ENCODE data around the gene LMOD3. TPM values are rescaled to one million over a fixed set of nuclear protein-coding genes. Genes with fewer than 3 reads are reported as not detected.

The LMOD3 gene
- polyA plus RNA-seq, 1 donor (not counting 4 experiments of a cell fraction or from before 2014, with no cell fraction given) = not detected

DNA sequence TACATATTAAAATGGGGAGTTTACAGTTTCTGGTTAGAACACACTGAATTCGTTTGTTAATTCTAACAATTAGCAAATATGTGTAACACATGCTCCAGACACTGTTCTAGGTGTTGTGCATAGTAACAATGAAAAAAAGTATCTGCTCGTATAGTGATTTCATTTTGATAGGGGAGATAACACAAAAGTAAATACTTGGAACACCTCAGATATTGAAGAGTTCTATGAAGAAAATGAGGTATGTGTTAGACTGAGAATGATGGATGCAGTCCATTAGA is 63.5 kb downstream of the LMOD3 start:
- DNase-seq (ENCODE audit: low read depth, low spot score) (no peak), FAIRE-seq (no peak)
- no peaks in the 10 kb centered on the region for H3K79me2 ChIP-seq (ENCODE audit: control insufficient read depth, insufficient read depth, low read length)
- no peak overlapping the region for H3K9ac ChIP-seq (ENCODE audit: control insufficient read depth, extremely low read depth, insufficient read depth, low read length)
- no peaks in the 10 kb centered on the region for H3K27me3 ChIP-seq (ENCODE audit: control insufficient read depth, extremely low read depth, insufficient read depth, low read length)
- peaks cover 17 to 25% of the 10 kb centered on the region in 2 experiments for H3K36me3 ChIP-seq (ENCODE audit: control insufficient read depth in 2 of 2, extremely low read depth in 1 of 2, insufficient read depth in 2 of 2, low read length in 2 of 2)
- H3K4me1 ChIP-seq (ENCODE audit: control insufficient read depth, extremely low read depth, insufficient read depth, low read length) = no peaks in the 10 kb centered on the region
- H2AFZ ChIP-seq (ENCODE audit: control insufficient read depth, low read length) = no peak overlapping the region
- no peak for TF ChIP-seq CTCF (optimal IDR thresholded peaks at IDR 0.05 in 1 of 3, IDR thresholded peaks at IDR 0.05 in 1 of 3, conservative IDR thresholded peaks at IDR 0.05 in 1 of 3; ENCODE audit: extremely low read depth in 1 of 3, insufficient read depth in 2 of 3, low read length in 3 of 3)
- no peaks in the 10 kb centered on the region for H3K9me1 ChIP-seq (ENCODE audit: control insufficient read depth, extremely low read depth, insufficient read depth, low read length)
- no peaks in the 10 kb centered on the region for H3K9me3 ChIP-seq (ENCODE audit: control insufficient read depth, low read depth, low read length)
- dilution Hi-C loops (cut with MboI; ENCODE audit: extremely low pct_ligation_motif_present, low sequenced_read_pairs) = no loop called here
- no peak overlapping the region for H3K4me2 ChIP-seq (ENCODE audit: control insufficient read depth, extremely low read depth, insufficient read depth, low read depth, low read length)
- H3K27ac ChIP-seq (ENCODE audit: control insufficient read depth, insufficient read depth, low read length) = no peak overlapping the region
- no peak overlapping the region for H3K4me3 ChIP-seq (ENCODE audit: control insufficient read depth in 2 of 3, extremely low read depth in 1 of 3, insufficient read depth in 2 of 3, low read depth in 1 of 3, low read length in 3 of 3)
- H4K20me1 ChIP-seq (ENCODE audit: control insufficient read depth, extremely low read depth, insufficient read depth, low read length) = no peaks in the 10 kb centered on the region

DNA sequence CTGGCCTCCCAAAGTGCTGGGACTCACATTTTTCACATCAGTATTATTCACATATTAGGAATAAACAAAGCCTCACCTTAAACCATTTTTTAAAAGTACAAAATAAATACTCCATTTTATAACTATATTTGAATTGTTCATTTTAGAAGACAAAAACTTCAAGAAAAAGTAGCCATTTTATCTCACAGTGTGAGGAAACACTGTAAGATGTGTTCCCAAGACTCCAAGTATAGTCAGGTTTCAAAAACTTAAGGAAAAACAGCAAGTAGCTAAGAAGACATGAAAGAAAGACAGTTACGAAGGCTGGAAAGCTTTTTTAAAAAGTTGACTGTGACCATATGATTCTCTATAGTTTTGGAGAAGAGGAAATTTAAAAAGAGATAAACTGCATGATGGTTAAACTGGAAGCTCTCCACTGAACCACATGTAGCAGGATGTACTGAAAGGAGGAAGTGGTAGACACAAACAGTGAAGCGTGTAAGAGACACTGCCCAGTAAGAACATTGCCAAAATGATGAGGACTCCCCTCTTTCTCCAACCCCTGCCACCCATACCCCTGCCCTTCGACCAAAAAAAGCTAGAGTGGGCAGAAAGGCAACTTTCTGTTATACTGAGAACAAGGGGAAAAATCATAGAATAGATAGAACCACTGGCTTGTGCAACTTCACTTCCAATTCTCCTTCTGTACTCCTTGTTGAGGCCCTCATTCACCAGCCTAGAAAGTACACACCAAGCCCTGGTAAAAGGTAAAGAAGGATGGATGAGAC is 64.0 kb downstream of the LMOD3 start:
- TF ChIP-seq CTCF (optimal IDR thresholded peaks at IDR 0.05 in 1 of 3, IDR thresholded peaks at IDR 0.05 in 1 of 3, conservative IDR thresholded peaks at IDR 0.05 in 1 of 3; ENCODE audit: extremely low read depth in 1 of 3, insufficient read depth in 2 of 3, low read length in 3 of 3) (no peak), EZH2 (IDR thresholded peaks at IDR 0.05; ENCODE audit: low read length) (no peak)
- Histone ChIP-seq H3K9me1 (ENCODE audit: control insufficient read depth, extremely low read depth, insufficient read depth, low read length) (no peaks in the 10 kb centered on the region), H4K20me1 (ENCODE audit: control insufficient read depth, extremely low read depth, insufficient read depth, low read length) (no peaks in the 10 kb centered on the region), H3K4me3 (ENCODE audit: control insufficient read depth in 2 of 3, extremely low read depth in 1 of 3, insufficient read depth in 2 of 3, low read depth in 1 of 3, low read length in 3 of 3) (no peak overlapping the region), H3K9me3 (ENCODE audit: control insufficient read depth, low read depth, low read length) (no peaks in the 10 kb centered on the region), H3K36me3 (ENCODE audit: control insufficient read depth in 2 of 2, extremely low read depth in 1 of 2, insufficient read depth in 2 of 2, low read length in 2 of 2) (peaks cover 17 to 25% of the 10 kb centered on the region in 2 experiments), H3K9ac (ENCODE audit: control insufficient read depth, extremely low read depth, insufficient read depth, low read length) (no peak overlapping the region), H3K4me2 (ENCODE audit: control insufficient read depth, extremely low read depth, insufficient read depth, low read depth, low read length) (no peak overlapping the region), H3K27ac (ENCODE audit: control insufficient read depth, insufficient read depth, low read length) (no peak overlapping the region), H3K4me1 (ENCODE audit: control insufficient read depth, extremely low read depth, insufficient read depth, low read length) (no peaks in the 10 kb centered on the region), H3K27me3 (ENCODE audit: control insufficient read depth, extremely low read depth, insufficient read depth, low read length) (no peaks in the 10 kb centered on the region), H2AFZ (ENCODE audit: control insufficient read depth, low read length) (no peak overlapping the region), H3K79me2 (ENCODE audit: control insufficient read depth, insufficient read depth, low read length) (no peaks in the 10 kb centered on the region)
- no peak for FAIRE-seq
- dilution Hi-C loops (cut with MboI; ENCODE audit: extremely low pct_ligation_motif_present, low sequenced_read_pairs) = no loop called here
- no peak for DNase-seq (ENCODE audit: low read depth, low spot score)

Other genes starting within 250 kb of the LMOD3 start
- not detected in 3 replicates for gene TAFA4, start 190.0 kb downstream of the LMOD3 start, polyA plus RNA-seq
- gene EOGT, start 108.9 kb downstream of the LMOD3 start, polyA plus RNA-seq = 23.4 to 39.0 TPM (median 35.5 TPM) in 3 replicates
- 8.5 to 13.7 TPM (median 9.6 TPM) in 3 replicates for gene TMF1, start 70.3 kb downstream of the LMOD3 start, polyA plus RNA-seq
- 72.0 to 125 TPM (median 81.7 TPM) in 3 replicates for gene UBA3, start 42.2 kb downstream of the LMOD3 start, polyA plus RNA-seq
- gene ARL6IP5, start 37.7 kb downstream of the LMOD3 start, polyA plus RNA-seq = 87.2 to 113 TPM (median 112 TPM) in 3 replicates